Ramos (cell line): Measurements from ENCODE around the gene DBF4B.

Experiments
- in situ Hi-C: fragments of 300-500 bp; cut with MboI; formaldehyde crosslinking; loops from one replicate; pipeline ENCODE4 v1.14.3; 2022; ENCODE audit warnings: low sequenced_read_pairs; ENCODE audit not compliant: unreplicated experiment

DBF4B gene

GRCh38 chr17:44775838-44776621 lies 67.6 kb downstream of the DBF4B start:
- in situ Hi-C loops = loop anchor here (10.0 kb wide), 1 partner anchor 329 kb away; no protein-coding TSS in a partner anchor

DNA sequence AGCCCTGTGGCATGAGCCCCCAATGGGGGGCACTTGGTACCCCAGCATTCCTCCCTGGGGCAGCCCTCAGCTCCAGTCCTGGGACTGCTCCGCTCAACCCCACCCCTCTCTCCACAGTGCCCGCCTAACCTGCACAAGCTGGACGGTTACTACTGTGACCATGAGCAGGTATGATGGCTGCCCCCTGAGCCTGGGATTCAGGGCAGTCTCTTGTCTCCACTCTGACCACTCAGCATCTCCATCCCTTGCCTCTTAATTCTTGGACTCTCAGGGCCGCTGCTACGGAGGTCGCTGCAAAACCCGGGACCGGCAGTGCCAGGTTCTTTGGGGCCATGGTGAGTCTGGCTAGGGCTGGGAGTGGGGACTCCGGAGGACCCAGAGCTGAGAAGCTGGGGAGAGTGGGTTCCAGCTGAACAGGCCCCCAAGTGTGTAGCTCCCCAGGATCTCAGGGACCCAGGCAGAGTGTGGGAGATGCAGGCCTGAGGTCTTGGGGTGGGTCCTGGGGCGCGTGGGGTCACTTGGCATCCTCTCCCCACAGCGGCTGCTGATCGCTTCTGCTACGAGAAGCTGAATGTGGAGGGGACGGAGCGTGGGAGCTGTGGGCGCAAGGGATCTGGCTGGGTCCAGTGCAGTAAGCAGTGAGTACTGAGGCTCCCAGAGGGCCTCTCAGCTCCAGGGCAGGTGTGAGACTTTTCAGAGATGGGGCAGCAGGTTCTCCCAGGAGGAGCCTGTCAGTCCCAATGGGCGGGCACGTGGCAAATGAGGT lies 68.3 kb downstream of the DBF4B start:
- in situ Hi-C loops = loop anchor here (10.0 kb wide), 1 partner anchor 328 kb away; no protein-coding TSS in a partner anchor

- in situ Hi-C loops = loop anchor here (10.0 kb wide), 1 partner anchor 327 kb away; no protein-coding TSS in a partner anchor
These were observed 69.2 kb downstream of the DBF4B start for GRCh38 chr17:44777394-44778348.

DNA sequence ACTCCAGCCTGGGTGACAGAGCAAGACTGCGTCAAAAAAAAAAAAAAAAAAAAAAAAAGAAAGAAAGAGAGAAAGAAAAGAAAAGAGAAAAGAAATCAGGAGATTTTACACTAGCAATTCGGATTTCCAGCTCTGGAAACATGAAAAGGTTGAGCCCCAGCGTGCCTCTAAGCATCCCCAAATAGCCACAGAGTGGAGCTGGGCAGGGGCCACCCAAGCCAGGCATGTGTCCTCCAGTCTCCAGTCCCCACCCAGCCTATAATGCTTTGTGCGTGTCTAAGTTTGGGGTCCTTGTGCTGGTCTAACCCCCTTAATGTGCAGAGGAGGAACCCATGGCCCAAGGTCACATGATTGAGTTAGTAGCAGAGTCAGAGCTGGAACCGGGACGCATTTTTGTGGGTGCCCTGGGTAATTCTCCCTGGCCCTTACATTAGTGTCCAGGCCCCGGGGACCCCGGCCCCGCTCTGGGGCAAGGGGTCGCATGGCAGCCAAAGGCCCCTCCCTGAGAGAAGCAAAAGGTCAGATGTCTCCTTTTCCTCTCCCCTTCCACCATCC lies 70.3 kb downstream of the DBF4B start:
- in situ Hi-C loops = loop anchor here (10.0 kb wide), 1 partner anchor 326 kb away; no protein-coding TSS in a partner anchor

GRCh38 chr17:44779211-44780025 lies 71.0 kb downstream of the DBF4B start:
- in situ Hi-C loops = loop anchor here (5.0 to 10.0 kb wide), 2 partner anchors 83 to 325 kb away; no protein-coding TSS in a partner anchor

GRCh38 chr17:44780161-44780560 lies 71.7 kb downstream of the DBF4B start:
- in situ Hi-C loops = loop anchor here (5.0 kb wide), 1 partner anchor 82 kb away; no protein-coding TSS in a partner anchor

DNA sequence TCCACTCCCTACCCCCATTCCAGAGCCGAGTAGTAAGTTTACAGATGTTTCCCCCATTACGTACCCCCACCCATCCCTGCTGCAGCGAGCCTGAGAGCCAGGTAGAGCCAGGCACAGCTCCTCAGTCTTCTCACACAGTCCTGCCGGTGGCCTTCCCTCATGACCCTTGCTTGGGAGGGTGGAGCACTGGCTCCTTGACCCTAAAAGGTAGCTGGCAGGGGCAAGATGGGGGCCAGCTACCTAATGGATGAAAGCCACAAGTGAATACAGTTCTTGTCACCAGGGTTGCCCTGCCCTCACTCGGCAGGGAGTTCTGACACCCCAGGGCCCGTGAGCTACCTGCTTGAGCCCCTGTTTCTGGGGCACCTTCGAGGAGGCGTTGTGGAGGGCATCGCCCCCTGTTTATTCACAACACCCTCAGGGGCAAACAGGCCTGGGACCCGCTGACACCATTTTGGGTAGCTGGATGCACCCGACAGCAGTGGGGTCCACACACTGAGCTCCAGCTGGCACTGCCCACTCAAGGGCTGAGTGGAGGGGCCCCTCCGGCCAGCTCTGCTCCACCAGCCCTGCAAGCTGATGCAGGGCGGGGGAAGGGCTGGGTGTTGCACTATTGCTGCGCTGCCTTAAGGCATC lies 72.5 kb downstream of the DBF4B start:
- in situ Hi-C loops = loop anchor here (5.0 kb wide), 1 partner anchor 81 kb away; no protein-coding TSS in a partner anchor

- in situ Hi-C loops = loop anchor here (5.0 kb wide), 1 partner anchor 81 kb away; no protein-coding TSS in a partner anchor
These were observed 73.3 kb downstream of the DBF4B start for GRCh38 chr17:44781551-44782325.

DNA sequence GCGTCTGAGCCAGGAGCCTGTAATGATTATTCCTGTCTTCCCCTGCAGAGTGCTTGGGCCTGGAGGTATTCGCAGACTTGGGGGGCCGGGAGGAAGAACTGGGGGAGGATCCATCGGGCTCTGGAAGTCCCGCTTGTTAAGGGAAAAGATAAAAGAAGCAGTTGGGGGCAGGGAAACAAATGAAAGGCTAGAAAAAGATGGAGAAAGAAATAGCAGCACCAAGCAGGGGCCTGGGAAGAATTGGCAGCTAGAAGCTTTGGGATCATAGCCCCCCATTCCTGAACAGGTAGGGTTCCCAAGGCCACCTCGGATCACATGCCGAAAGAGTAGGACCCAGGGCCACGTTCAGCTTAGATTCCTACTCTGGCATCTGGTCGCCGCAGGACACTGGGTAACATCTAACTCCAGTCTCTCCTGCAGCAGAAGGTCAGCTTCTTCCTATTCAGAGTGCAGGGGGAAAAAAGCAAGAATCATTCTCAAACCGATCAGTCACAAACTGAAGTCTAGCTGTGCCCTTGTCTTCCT lies 73.9 kb downstream of the DBF4B start:
- in situ Hi-C loops = loop anchor here (5.0 kb wide), 1 partner anchor 80 kb away; no protein-coding TSS in a partner anchor

DNA sequence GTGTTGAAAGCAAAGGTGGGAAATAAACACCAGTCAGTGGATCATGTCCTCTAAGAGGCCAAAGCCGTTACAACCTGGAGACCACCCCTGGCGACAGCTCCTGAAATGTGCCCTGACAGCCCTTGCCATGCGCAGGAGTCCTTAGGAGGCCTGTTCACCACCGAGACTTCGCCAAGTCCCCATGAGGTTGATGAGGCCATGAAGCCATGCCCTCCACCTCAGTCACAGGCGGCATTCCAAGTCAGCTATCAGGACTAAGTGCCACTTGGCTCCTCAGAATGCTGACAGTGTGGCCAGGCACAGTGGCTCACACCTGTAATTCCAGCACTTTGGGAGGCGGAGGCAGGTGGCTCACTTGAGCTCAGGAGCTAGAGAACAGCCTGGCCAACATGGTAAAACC lies 77.5 kb downstream of the DBF4B start:
- in situ Hi-C loops = no loop called here

DNA sequence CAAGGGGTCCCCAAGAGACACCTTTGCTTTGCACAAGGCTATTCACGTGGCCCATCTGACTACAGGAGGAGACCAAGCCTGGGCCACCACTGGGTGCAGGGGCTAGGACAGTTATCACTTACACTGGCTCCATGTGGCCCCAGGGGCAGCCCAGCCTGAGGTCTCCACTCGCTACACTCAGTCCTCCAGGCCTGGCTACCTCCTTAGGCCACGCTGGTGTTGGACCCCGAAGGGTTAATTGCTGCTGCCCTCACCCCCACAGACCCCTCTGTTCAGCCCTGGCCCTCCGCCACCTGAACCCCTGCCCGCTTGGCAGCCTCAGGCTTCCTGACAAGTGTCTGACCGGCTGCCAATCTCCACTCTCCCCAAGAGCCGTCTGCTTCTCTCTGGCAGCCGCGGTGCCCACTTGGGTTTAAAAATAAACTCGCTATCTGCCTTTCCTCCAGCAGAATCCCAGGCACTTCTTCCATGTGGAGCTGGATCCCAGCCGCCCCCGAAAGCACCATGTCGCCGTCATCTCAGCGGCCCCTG lies 78.2 kb downstream of the DBF4B start:
- in situ Hi-C loops = no loop called here

- in situ Hi-C loops = no loop called here
These were observed 78.9 kb downstream of the DBF4B start for GRCh38 chr17:44787271-44787940.

GRCh38 chr17:44788139-44788538 lies 79.7 kb downstream of the DBF4B start:
- in situ Hi-C loops = no loop called here

DNA sequence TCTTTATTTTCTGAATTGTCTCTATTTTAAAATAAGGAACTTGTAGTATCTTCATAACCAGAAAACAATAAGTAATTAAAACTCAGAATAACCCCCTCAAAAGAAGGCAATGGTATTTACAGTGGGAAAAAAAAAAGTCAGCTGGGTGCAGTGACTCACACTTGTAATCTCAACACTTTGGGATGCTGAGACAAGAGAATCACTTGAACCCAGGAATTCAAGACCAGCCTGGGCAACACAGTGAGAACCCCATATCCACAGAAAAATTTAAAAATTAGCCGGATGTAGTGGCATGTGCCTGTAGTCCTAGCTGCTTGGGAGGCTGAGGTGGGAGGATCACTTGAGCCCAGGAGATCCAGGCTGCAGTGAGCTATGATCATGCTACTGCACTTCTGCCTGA lies 83.8 kb downstream of the DBF4B start:
- in situ Hi-C loops = no loop called here

DNA sequence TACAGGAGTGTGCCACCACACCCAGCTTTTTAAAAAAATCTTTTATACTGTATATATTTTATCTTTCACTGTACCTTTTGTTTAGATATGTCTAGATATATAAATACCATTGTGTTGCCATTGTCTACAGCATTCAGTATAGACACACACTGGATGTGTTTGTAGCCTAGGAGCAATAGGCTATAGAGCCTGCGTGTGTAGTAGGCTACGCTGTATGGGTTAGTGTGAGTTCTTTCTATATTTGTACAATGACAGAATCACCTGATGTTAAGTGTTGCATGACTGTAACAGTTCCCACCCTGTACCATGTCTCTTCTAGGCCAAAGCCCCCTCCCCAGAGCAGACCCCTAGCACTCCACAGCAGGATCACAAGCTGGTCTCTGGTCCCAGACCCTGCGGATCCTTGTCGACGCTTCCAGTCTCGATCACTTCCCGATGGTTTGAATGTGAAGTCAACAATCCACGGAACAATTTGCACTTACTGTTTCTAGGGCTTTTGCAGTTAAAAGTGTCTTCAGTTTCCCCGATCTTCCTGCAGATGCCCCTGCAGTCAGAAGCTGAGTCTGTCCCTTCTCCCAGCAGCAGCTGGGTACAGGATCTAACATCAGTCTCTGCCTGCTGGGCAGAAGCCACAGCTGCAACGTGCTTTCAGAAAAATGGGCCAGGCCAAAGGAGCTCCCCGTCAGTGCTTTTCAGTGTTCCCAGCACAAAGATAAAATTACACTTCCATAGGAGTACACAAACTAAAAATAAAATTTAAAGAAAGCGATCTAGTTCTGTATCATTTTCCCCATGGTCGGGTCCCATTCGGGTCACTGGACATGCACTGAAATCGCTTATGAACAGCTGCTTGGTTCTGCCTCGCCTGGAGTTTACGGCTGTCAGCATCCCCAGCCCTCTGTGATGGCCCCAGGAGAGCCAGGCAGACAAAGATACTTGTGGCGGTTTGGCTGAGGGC lies 85.7 kb downstream of the DBF4B start:
- in situ Hi-C loops = no loop called here
